ENCODE data around the gene ERICH3. TPM values are rescaled to one million over a fixed set of nuclear protein-coding genes. Genes with fewer than 3 reads are reported as not detected.

Gene ERICH3
- total and polyA plus RNA-seq, 4 donors: 0.04 to 0.08 (median 0.05) TPM

- TF ChIP-seq, protein P1, sequence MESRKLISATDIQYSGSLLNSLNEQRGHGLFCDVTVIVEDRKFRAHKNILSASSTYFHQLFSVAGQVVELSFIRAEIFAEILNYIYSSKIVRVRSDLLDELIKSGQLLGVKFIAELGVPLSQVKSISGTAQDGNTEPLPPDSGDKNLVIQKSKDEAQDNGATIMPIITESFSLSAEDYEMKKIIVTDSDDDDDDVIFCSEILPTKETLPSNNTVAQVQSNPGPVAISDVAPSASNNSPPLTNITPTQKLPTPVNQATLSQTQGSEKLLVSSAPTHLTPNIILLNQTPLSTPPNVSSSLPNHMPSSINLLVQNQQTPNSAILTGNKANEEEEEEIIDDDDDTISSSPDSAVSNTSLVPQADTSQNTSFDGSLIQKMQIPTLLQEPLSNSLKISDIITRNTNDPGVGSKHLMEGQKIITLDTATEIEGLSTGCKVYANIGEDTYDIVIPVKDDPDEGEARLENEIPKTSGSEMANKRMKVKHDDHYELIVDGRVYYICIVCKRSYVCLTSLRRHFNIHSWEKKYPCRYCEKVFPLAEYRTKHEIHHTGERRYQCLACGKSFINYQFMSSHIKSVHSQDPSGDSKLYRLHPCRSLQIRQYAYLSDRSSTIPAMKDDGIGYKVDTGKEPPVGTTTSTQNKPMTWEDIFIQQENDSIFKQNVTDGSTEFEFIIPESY (IDR thresholded peaks at IDR 0.05): no peak
Measured at GRCh38 chr1:74571891-74572290, 101.7 kb downstream of the ERICH3 start (continued).

DNA sequence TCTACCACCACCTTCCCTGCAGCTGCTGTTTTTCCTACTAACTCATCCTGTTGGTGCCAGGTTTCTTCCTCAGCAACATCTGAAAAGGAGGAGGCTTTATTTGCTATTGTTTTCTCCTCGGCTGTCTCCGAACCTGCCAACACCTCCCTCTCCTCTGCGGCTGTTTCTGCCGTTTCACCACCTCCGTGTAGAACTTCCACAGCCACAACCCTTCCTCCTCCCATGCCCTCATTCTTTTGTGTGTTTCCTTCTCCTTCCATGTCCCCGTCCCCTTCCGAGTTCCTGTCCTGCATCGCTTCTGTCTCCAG, 102.1 kb downstream of the ERICH3 start:
- no peaks in the 10 kb centered on the region for H3K4me1 ChIP-seq (ENCODE audit: control insufficient read depth in 4 of 4, insufficient read depth in 4 of 4, low read length in 3 of 4)
- 52% methylated on average over 8 of the region's 8 CpGs for WGBS

DNA sequence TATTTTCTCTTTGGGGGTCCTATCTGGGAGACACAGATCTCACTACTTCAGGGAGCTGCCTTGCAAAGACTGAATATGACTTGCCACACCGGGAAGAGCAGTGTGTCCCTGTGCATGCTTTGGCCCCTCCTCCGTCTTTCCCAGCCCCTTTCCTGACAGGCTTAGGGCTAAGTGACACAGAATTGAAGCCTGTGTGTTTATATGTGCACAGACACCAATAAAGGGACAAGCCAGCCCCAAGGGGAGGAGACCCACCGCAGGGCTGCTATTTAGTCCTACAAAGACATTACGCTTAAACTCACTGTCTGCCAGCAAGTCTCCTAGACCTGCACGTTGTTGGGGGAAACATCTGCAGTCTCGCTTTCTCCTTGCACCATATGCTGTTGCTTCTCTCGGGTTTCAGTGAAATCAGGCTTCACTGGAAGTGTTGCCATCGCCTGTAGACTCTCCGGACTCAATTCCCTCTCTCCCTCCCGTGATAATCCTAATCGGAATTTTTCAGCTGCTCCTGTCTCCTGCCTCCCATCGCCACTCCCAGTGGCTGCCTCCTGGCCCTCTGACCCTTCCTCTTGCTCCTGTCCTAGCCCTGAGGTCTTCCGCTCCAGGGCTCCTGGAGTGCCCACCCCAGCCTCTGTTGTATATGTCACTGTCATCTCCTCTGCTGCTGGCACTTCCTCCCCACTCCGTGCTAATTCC, 102.6 kb downstream of the ERICH3 start:
- no peaks in the 10 kb centered on the region for H3K4me1 ChIP-seq (ENCODE audit: control insufficient read depth in 4 of 4, insufficient read depth in 4 of 4, low read length in 3 of 4)
- H3K27me3 ChIP-seq (ENCODE audit: control insufficient read depth in 4 of 4, insufficient read depth in 4 of 4, low read length in 3 of 4): no peaks in the 10 kb centered on the region
- H3K9ac ChIP-seq (ENCODE audit: low read depth in 1 of 2, low read length in 2 of 2): no peak overlapping the region
- no peaks in the 10 kb centered on the region for H3K9me3 ChIP-seq (ENCODE audit: control insufficient read depth in 4 of 4, low read length in 3 of 4)
- H3K36me3 ChIP-seq (ENCODE audit: control insufficient read depth in 4 of 4, insufficient read depth in 3 of 4, low read depth in 1 of 4, low read length in 3 of 4): no peaks in the 10 kb centered on the region
- no peak overlapping the region for H3K4me3 ChIP-seq (ENCODE audit: low read depth in 1 of 3, low read length in 3 of 3)
- H3K27ac ChIP-seq (ENCODE audit: low read depth in 1 of 2, low read length in 2 of 2): no peak overlapping the region
- DNase-seq (ENCODE audit: low spot score): no peak
- 50% methylated on average over 14 of the region's 14 CpGs for WGBS
- no peak for TF ChIP-seq HNF4A (conservative IDR thresholded peaks at IDR 0.05)
- no peak for TF ChIP-seq YY1 (IDR thresholded peaks at IDR 0.05)
- no peak for TF ChIP-seq JUND (IDR thresholded peaks at IDR 0.05)
- TF ChIP-seq HNF4G (IDR thresholded peaks at IDR 0.05): no peak
- TF ChIP-seq, protein P1 (IDR thresholded peaks at IDR 0.05): no peak
- no peak for TF ChIP-seq MAX (IDR thresholded peaks at IDR 0.05)
- no peak for TF ChIP-seq RAD21 (IDR thresholded peaks at IDR 0.05)
- no peak for TF ChIP-seq EGR1 (IDR thresholded peaks at IDR 0.05; ENCODE audit: low read depth in 2 of 2)
- no peak for TF ChIP-seq NR2F2 (IDR thresholded peaks at IDR 0.05)
- no peak for TF ChIP-seq FOXA1 (IDR thresholded peaks at IDR 0.05)
- TF ChIP-seq TAF1 (conservative IDR thresholded peaks at IDR 0.05): no peak
- no peak for TF ChIP-seq FOXA2 (IDR thresholded peaks at IDR 0.05)
- TF ChIP-seq CTCF (IDR thresholded peaks at IDR 0.05; ENCODE audit: low read depth, low read length, missing input control): no peak
- no peak for TF ChIP-seq SP1 (IDR thresholded peaks at IDR 0.05)

More for the DNA sequence above, 102.1 kb downstream of the ERICH3 start:
- Histone ChIP-seq H3K27me3 (ENCODE audit: control insufficient read depth in 4 of 4, insufficient read depth in 4 of 4, low read length in 3 of 4) (no peaks in the 10 kb centered on the region), H3K4me3 (ENCODE audit: low read depth in 1 of 3, low read length in 3 of 3) (no peak overlapping the region), H3K27ac (ENCODE audit: low read depth in 1 of 2, low read length in 2 of 2) (no peak overlapping the region), H3K9ac (ENCODE audit: low read depth in 1 of 2, low read length in 2 of 2) (no peak overlapping the region), H3K36me3 (ENCODE audit: control insufficient read depth in 4 of 4, insufficient read depth in 3 of 4, low read depth in 1 of 4, low read length in 3 of 4) (no peaks in the 10 kb centered on the region), H3K9me3 (ENCODE audit: control insufficient read depth in 4 of 4, low read length in 3 of 4) (no peaks in the 10 kb centered on the region)
- no peak for TF ChIP-seq NR2F2 (IDR thresholded peaks at IDR 0.05)
- TF ChIP-seq RAD21 (IDR thresholded peaks at IDR 0.05): no peak
- TF ChIP-seq, protein P1 (IDR thresholded peaks at IDR 0.05): no peak
- no peak for TF ChIP-seq SP1 (IDR thresholded peaks at IDR 0.05)
- no peak for TF ChIP-seq FOXA2 (IDR thresholded peaks at IDR 0.05)
- TF ChIP-seq RXRA (IDR thresholded peaks at IDR 0.05): no peak
- no peak for DNase-seq (ENCODE audit: low spot score)

All from liver (tissue), 9 donors.